ENCODE results near the gene PPM1H.
A peak's percentile ranks its signal among the peaks of the same experiment; 100 is the strongest.

- TF ChIP-seq EZH2 (IDR thresholded peaks at IDR 0.05; ENCODE audit: low read length, unreplicated experiment), result no peak
- TF ChIP-seq, protein P1, sequence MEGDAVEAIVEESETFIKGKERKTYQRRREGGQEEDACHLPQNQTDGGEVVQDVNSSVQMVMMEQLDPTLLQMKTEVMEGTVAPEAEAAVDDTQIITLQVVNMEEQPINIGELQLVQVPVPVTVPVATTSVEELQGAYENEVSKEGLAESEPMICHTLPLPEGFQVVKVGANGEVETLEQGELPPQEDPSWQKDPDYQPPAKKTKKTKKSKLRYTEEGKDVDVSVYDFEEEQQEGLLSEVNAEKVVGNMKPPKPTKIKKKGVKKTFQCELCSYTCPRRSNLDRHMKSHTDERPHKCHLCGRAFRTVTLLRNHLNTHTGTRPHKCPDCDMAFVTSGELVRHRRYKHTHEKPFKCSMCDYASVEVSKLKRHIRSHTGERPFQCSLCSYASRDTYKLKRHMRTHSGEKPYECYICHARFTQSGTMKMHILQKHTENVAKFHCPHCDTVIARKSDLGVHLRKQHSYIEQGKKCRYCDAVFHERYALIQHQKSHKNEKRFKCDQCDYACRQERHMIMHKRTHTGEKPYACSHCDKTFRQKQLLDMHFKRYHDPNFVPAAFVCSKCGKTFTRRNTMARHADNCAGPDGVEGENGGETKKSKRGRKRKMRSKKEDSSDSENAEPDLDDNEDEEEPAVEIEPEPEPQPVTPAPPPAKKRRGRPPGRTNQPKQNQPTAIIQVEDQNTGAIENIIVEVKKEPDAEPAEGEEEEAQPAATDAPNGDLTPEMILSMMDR (conservative IDR thresholded peaks at IDR 0.05; ENCODE audit: low read depth, low read length), result peak; percentile 43
- TF ChIP-seq EZH2phosphoT487 (IDR thresholded peaks at IDR 0.05; ENCODE audit: borderline replicate concordance, low read length), result no peak
Observed at GRCh38 chr12:62827042-62827441, 107.9 kb downstream of the PPM1H start.
